ENCODE measurements around the gene HCK.
"Not testable (repeated sequence)": the region's sequence is repeated elsewhere in the genome, so short reads cannot be mapped to it uniquely, and the experiment has no call there.

HCK gene

GRCh38 chr20:32028647-32029372 is 23.2 kb upstream of the HCK start:
- no peak for DNase-seq (ENCODE audit: low read depth in 2 of 2)

- DNase-seq (ENCODE audit: low read depth in 2 of 2) = no peak
Observed at GRCh38 chr20:32029561-32029960, 22.5 kb upstream of the HCK start.

GRCh38 chr20:32031007-32031958 is 20.8 kb upstream of the HCK start:
- peak in 1 of 2 donors; percentile 11 for DNase-seq (ENCODE audit: low read depth in 2 of 2)

- DNase-seq (ENCODE audit: low read depth in 2 of 2) = no peak
Observed at GRCh38 chr20:32033316-32033715, 18.7 kb upstream of the HCK start.

GRCh38 chr20:32033721-32034120 is 18.3 kb upstream of the HCK start:
- not testable (repeated sequence) for DNase-seq (ENCODE audit: low read depth in 2 of 2)

GRCh38 chr20:32034581-32035425 is 17.2 kb upstream of the HCK start:
- DNase-seq (ENCODE audit: low read depth in 2 of 2) = no peak

- no peak for DNase-seq (ENCODE audit: low read depth in 2 of 2)
Observed at GRCh38 chr20:32035426-32035779, 16.6 kb upstream of the HCK start.

GRCh38 chr20:32036252-32036651 is 15.8 kb upstream of the HCK start:
- no peak for DNase-seq (ENCODE audit: low read depth in 2 of 2)

- no peak for DNase-seq (ENCODE audit: low read depth in 2 of 2)
Observed at GRCh38 chr20:32036716-32037485, 15.1 kb upstream of the HCK start.

- no peak for DNase-seq (ENCODE audit: low read depth in 2 of 2)
Observed at GRCh38 chr20:32037929-32038328, 14.1 kb upstream of the HCK start.

- no peak for DNase-seq (ENCODE audit: low read depth in 2 of 2)
Observed at GRCh38 chr20:32040142-32040953, 11.7 kb upstream of the HCK start.

- no peak for DNase-seq (ENCODE audit: low read depth in 2 of 2)
Observed at GRCh38 chr20:32045999-32046398, 6.0 kb upstream of the HCK start.

- DNase-seq (ENCODE audit: low read depth in 2 of 2) = no peak
Observed at GRCh38 chr20:32050324-32050841, 1.7 kb upstream of the HCK start.

- DNase-seq (ENCODE audit: low read depth in 2 of 2) = no peak
Observed at GRCh38 chr20:32050851-32051556, 1.0 kb upstream of the HCK start.

- no peak for DNase-seq (ENCODE audit: low read depth in 2 of 2)
Observed at GRCh38 chr20:32051720-32052089, 337 bp upstream of the HCK start.

GRCh38 chr20:32052778-32053362 is 828 bp downstream of the HCK start:
- DNase-seq (ENCODE audit: low read depth in 2 of 2) = no peak

- DNase-seq (ENCODE audit: low read depth in 2 of 2) = no peak
Observed at GRCh38 chr20:32053648-32054047, 1.6 kb downstream of the HCK start.

GRCh38 chr20:32056708-32057483 is 4.9 kb downstream of the HCK start:
- no peak for DNase-seq (ENCODE audit: low read depth in 2 of 2)
